Transverse colon (tissue), 4 donors: ENCODE measurements around the gene IFT22.

Source experiments
- CTCF ChIP-seq, 5 experiments: fragments of 200-600 bp in 3 of 5; fragments of 450-650 bp in 2 of 5; sonication (generic) in 3 of 5; IDR thresholded peaks; 1 replicate in 2 of 5; 2 replicates in 3 of 5; pipeline ENCODE4 v1.5.1; 2016 to 2017; ENCODE audit warnings: antibody characterized with exemption in 5 of 5, inconsistent platforms in 3 of 5, mild to moderate bottlenecking in 2 of 5, moderate library complexity in 1 of 5
- EP300 ChIP-seq: sonication (generic); formaldehyde crosslinking; IDR thresholded peaks from one replicate; pipeline ENCODE4 v1.6.1; 2017; ENCODE audit warnings: antibody characterized with exemption, low read depth
- POLR2A ChIP-seq: fragments of 450-650 bp; IDR thresholded peaks from one replicate; pipeline ENCODE4 v1.6.1; 2016; ENCODE audit warnings: antibody characterized with exemption, mild to moderate bottlenecking, moderate library complexity
- POLR2AphosphoS5 ChIP-seq, 3 donors: sonication (generic); formaldehyde crosslinking; IDR thresholded peaks; one replicate each; pipeline ENCODE4 v1.6.1; 2016; ENCODE audit warnings: antibody characterized with exemption in 3 of 3

GRCh38 chr7:101285171-101285570, 36.4 kb downstream of the IFT22 start:
- no peak for TF ChIP-seq CTCF (IDR thresholded peaks at IDR 0.05)
- no peak for TF ChIP-seq POLR2AphosphoS5 (IDR thresholded peaks at IDR 0.05)
- no peak for TF ChIP-seq EP300
- TF ChIP-seq POLR2A = no peak
